ENCODE results near the gene NSMF.
"Not testable (repeated sequence)": the region's sequence is repeated elsewhere in the genome, so short reads cannot be mapped to it uniquely, and the experiment has no call there.

Gene NSMF

DNA sequence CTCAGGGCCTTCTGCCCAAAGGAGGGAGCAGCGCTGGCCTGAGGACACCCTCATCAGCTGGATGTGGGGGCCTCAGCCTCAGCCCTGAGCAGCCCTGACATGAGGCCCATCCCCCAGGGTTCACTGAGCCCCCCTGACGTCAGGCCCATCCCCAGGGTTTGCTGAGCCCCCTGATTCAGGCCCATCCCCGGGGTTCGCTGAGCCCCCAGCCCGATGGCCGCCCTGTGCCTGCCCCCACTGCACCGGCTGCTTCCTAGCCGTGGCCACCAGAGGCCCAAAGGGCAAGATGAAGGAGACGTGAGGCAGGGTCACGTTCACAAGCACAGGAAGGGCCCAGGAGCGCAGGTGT, 19.5 kb upstream of the NSMF start:
- in situ Hi-C loops (cut with HindIII; ENCODE audit: low pct_unique_long_range_greater_than_20kb, low sequenced_read_pairs): no loop called here
- no peak for TF ChIP-seq JUND (IDR thresholded peaks at IDR 0.05; ENCODE audit: low read depth)
- DNase-seq (ENCODE audit: low read depth in 1 of 2, low spot score in 1 of 2): no peak

DNA sequence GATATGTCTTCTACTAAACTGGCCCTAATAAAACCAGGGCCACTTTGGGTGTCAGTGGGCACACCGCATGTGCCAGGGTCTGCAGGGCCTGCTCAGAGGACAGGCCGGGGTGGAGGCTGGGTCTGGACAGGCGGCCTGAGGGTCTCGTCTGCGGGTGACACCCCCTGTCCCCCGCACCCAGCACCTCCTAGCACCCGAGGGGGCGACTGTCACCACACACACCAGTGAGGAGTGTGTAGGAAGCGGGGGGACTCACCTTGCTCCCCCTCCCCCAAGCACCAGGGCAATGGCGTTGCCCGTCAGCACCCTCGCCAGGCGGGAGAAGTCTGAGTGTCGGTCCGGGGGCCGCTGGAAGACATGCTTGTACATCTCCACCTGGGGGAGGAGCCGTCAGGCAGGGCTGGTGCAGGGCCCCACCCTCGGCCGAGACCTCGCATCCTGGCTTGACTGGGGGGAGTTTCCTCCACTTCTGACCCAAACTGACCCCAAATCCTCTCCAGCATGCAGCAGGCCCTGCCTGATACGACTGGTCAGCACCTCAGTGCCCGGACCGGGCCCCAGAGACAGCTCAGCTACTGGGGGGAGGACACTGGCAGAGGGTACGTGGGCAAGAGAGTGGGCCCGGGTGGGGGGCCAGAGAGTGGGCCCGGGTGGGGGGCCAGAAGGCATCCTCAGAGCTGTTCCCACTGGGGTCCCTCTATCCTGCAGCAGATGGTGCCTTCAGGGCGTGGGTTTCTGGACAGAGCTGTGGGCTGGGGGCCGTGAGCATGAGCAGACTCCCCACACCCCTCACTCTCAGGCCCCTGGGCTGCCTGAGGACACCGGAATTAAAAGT, 18.9 kb upstream of the NSMF start:
- in situ Hi-C loops (cut with HindIII; ENCODE audit: low pct_unique_long_range_greater_than_20kb, low sequenced_read_pairs): no loop called here
- TF ChIP-seq JUND (IDR thresholded peaks at IDR 0.05; ENCODE audit: low read depth): no peak
- DNase-seq (ENCODE audit: low read depth in 1 of 2, low spot score in 1 of 2): no peak

DNA sequence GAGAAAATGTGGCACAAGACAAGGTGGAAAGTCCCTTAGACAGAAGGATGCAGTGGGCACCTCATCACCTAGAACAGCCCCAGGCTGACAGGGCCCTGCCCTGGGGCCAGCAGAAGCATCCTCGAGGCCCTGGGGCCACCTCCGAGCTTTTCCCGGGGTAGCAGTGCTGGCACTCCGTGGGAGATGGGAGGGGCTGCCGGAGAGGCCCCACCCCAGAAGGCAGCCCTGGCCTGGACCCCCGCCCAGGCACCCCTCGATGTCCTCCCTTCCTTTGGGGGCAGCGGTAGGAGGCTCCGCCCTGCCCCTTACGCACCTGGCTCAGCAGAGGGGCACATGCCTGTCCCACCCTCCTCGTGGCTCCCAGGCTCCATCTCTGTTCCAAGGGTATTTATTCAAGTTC, 17.7 kb upstream of the NSMF start:
- no peak for DNase-seq (ENCODE audit: low read depth in 1 of 2, low spot score in 1 of 2)
- in situ Hi-C loops (cut with HindIII; ENCODE audit: low pct_unique_long_range_greater_than_20kb, low sequenced_read_pairs): no loop called here
- no peak for TF ChIP-seq JUND (IDR thresholded peaks at IDR 0.05; ENCODE audit: low read depth)

GRCh38 chr9:137475666-137476065, 16.5 kb upstream of the NSMF start:
- no peak for DNase-seq (ENCODE audit: low read depth in 1 of 2, low spot score in 1 of 2)
- in situ Hi-C loops (cut with HindIII; ENCODE audit: low pct_unique_long_range_greater_than_20kb, low sequenced_read_pairs): no loop called here
- TF ChIP-seq JUND (IDR thresholded peaks at IDR 0.05; ENCODE audit: low read depth): no peak

DNA sequence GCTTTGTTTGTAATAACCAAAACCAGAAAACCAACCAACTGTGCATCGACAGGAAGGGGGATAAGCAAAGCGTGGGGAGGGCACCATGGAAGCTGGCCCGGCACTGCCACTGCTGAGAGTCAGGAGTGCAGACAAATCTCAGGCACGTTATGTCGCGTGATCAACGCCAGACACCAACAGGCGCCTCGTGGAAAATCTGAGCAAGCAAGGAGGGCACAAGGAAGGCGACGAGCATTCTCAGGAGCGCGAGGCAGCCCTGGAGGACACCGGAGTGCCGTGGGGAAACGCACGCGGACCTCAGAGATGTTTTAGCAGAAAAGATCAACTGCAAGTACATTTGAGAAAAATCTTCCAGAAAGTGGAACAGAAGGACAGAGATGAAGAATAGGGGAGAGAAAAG, 15.1 kb upstream of the NSMF start:
- no peak for TF ChIP-seq JUND (IDR thresholded peaks at IDR 0.05; ENCODE audit: low read depth)
- in situ Hi-C loops (cut with HindIII; ENCODE audit: low pct_unique_long_range_greater_than_20kb, low sequenced_read_pairs): no loop called here
- no peak for DNase-seq (ENCODE audit: low read depth in 1 of 2, low spot score in 1 of 2)

GRCh38 chr9:137470785-137471184, 11.7 kb upstream of the NSMF start:
- in situ Hi-C loops (cut with HindIII; ENCODE audit: low pct_unique_long_range_greater_than_20kb, low sequenced_read_pairs): no loop called here
- no peak for DNase-seq (ENCODE audit: low read depth in 1 of 2, low spot score in 1 of 2)
- no peak for TF ChIP-seq JUND (IDR thresholded peaks at IDR 0.05; ENCODE audit: low read depth)

DNA sequence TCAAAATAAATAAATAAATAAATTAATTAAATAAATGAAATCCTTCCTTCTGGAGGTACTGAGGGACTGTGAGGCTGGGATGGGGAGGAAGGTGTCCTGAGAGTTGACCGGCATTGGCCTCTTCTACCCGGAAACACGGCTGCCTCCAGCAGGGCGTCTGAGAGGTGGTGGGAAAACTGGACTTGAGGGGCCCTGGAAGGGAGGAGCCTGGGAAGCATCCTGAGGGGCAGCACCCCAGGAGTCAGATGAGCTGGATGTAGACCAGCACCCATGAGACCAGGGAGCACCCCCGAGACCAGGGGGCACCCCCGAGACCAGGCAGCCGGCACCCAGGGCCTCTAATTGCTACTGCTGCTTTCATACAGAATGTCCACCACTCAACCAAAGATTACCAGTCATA, 8.8 kb upstream of the NSMF start:
- in situ Hi-C loops (cut with HindIII; ENCODE audit: low pct_unique_long_range_greater_than_20kb, low sequenced_read_pairs): no loop called here
- DNase-seq (ENCODE audit: low read depth in 1 of 2, low spot score in 1 of 2): no peak
- no peak for TF ChIP-seq JUND (IDR thresholded peaks at IDR 0.05; ENCODE audit: low read depth)

DNA sequence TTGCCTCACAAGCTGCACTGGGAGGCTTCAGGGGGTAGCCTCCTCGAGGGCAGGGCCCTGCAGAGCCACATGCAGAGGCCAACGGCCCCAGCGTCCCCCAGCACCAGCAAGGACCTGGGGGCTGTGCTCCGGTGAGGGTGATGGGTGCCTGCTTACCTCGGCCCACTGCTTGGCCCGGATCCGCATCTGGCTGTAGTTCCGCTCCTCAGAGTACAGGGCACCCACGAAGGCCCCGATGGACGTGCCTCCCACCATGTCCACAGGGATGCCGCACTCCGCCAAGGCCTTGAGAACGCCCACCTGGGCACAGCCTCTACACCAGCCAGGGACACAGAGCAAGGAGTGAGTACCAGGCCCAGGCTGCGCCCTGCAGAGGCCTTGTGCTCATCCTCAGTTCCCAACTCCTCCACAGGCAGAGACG, 8.0 kb upstream of the NSMF start:
- in situ Hi-C loops (cut with HindIII; ENCODE audit: low pct_unique_long_range_greater_than_20kb, low sequenced_read_pairs): no loop called here
- no peak for DNase-seq (ENCODE audit: low read depth in 1 of 2, low spot score in 1 of 2)
- no peak for TF ChIP-seq JUND (IDR thresholded peaks at IDR 0.05; ENCODE audit: low read depth)

DNA sequence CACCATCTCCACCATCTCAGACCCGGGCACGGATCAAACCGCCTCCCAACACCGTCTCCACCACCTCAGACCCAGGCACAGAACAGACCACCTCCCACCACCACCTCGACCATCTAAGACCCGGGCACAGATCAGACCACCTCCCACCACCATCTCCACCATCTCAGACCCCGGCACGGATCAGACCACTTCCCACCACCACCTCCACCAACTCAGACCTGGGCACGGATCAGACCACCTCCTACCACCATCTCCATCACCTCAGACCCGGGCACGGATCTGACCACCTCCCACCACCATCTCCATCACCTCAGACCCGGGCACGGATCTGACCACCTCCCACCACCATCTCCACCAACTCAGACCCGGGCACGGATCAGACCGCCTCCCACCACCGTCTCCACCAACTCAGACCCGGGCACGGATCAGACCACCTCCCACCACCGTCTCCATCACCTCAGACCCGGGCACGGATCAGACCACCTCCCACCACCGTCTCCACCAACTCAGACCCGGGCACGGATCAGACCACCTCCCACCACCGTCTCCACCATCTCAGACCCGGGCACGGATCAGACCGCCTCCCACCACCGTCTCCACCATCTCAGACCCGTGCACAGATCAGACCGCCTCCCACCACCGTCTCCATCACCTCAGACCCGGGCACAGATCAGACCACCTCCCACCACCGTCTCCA, 7.4 kb upstream of the NSMF start:
- in situ Hi-C loops (cut with HindIII; ENCODE audit: low pct_unique_long_range_greater_than_20kb, low sequenced_read_pairs); DNase-seq (ENCODE audit: low read depth in 1 of 2, low spot score in 1 of 2): not testable (repeated sequence)

GRCh38 chr9:137465720-137466388, 6.7 kb upstream of the NSMF start:
- TF ChIP-seq JUND (IDR thresholded peaks at IDR 0.05; ENCODE audit: low read depth): no peak
- in situ Hi-C loops (cut with HindIII; ENCODE audit: low pct_unique_long_range_greater_than_20kb, low sequenced_read_pairs): no loop called here
- DNase-seq (ENCODE audit: low read depth in 1 of 2, low spot score in 1 of 2): no peak

GRCh38 chr9:137465000-137465719, 6.0 kb upstream of the NSMF start:
- in situ Hi-C loops (cut with HindIII; ENCODE audit: low pct_unique_long_range_greater_than_20kb, low sequenced_read_pairs): no loop called here
- DNase-seq (ENCODE audit: low read depth in 1 of 2, low spot score in 1 of 2): no peak
- no peak for TF ChIP-seq JUND (IDR thresholded peaks at IDR 0.05; ENCODE audit: low read depth)

GRCh38 chr9:137464291-137464999, 5.3 kb upstream of the NSMF start:
- DNase-seq (ENCODE audit: low read depth in 1 of 2, low spot score in 1 of 2): no peak
- TF ChIP-seq JUND (IDR thresholded peaks at IDR 0.05; ENCODE audit: low read depth): no peak
- in situ Hi-C loops (cut with HindIII; ENCODE audit: low pct_unique_long_range_greater_than_20kb, low sequenced_read_pairs): no loop called here

Measured in T47D (cell line).